Heart right ventricle (tissue), 16 donors: ENCODE measurements around the gene PARD6G. TPM values are rescaled to one million over a fixed set of nuclear protein-coding genes. Genes with fewer than 3 reads are reported as not detected.

ENCODE experiments used
- ATAC-seq, 8 donors: fragments of 200-7000 bp; cut with Tn5 transposase; one replicate each; pipeline ENCODE4 v1.9.1; 2020; ENCODE audit warnings: mild to moderate bottlenecking in 8 of 8, moderate library complexity in 8 of 8, moderate number of reproducible peaks in 1 of 8
- DNase-seq, 2 donors: peaks; one replicate each; pipeline ENCODE4 v3.0.0-alpha.2; 2020
- H3K27ac ChIP-seq, 10 donors: fragments of 200-600 bp; sonication (generic) in 2 of 10; one replicate each; pipeline versions ENCODE4 v1.5.0 to v1.8.0; 2020 to 2022; ENCODE audit warnings: mild to moderate bottlenecking in 3 of 10
- H3K27me3 ChIP-seq, 7 donors: fragments of 200-600 bp; one replicate each; pipeline ENCODE4 v1.8.0; 2021 to 2022; ENCODE audit warnings: mild to moderate bottlenecking in 2 of 7
- H3K36me3 ChIP-seq, 9 donors: fragments of 200-600 bp; sonication (generic) in 1 of 9; one replicate each; pipeline versions ENCODE4 v1.5.0 to v1.8.0; 2020 to 2022; ENCODE audit warnings: mild to moderate bottlenecking in 2 of 9
- H3K4me1 ChIP-seq, 9 donors: fragments of 200-600 bp; sonication (generic) in 1 of 9; one replicate each; pipeline versions ENCODE4 v1.5.0 to v1.8.0; 2020 to 2022; ENCODE audit warnings: mild to moderate bottlenecking in 4 of 9
- H3K4me3 ChIP-seq, 10 donors: fragments of 200-600 bp; sonication (generic) in 2 of 10; one replicate each; pipeline versions ENCODE4 v1.5.0 to v1.8.0; 2020 to 2022; ENCODE audit warnings: mild to moderate bottlenecking in 7 of 10, moderate library complexity in 2 of 10
- H3K9me3 ChIP-seq, 11 donors: fragments of 200-600 bp in 10 of 11; sonication (generic) in 2 of 11; one replicate each; pipeline versions ENCODE4 v1.5.0 to v1.8.0; 2013 to 2022; ENCODE audit warnings: mild to moderate bottlenecking in 2 of 11, control low read depth in 1 of 11, moderate library complexity in 1 of 11
- CTCF ChIP-seq, 9 donors: fragments of 200-600 bp; sonication (generic) in 2 of 9; IDR thresholded peaks; one replicate each; pipeline versions ENCODE4 v1.5.0 to v1.8.0; 2021 to 2022; ENCODE audit warnings: antibody characterized with exemption in 9 of 9, mild to moderate bottlenecking in 5 of 9, moderate library complexity in 1 of 9
- WGBS, 2 donors: extraction: QIAGEN DNeasy Blood & Tissue Kit; methylation state at CpG; one replicate each; pipeline ENCODE4 v1.1.7; 2013; ENCODE audit warnings: inconsistent platforms in 1 of 2; 5-methylcytosine and 5-hydroxymethylcytosine counted together
- intact Hi-C, 10 donors: fragments of 100-400 bp; cut with DNase I; formaldehyde crosslinking; loops; one replicate each; pipeline versions ENCODE4 v1.11.1 to v1.14.2; 2022
- polyA plus RNA-seq, 2 donors: library from polyadenylated mRNA; stranded (reverse); fragments of 200-250 nt; gene quantifications; one replicate each; pipeline ENCODE4 v1.2.3, GENCODE V29; 2013
- total RNA-seq, 10 donors: library from RNA; stranded (reverse); fragmentation: NEBNext Ultra II Directional in 3 of 10; extraction: Animal tissue kit (Norgen Biotek cat#: 25700) in 3 of 10; gene quantifications; one replicate each; pipeline versions ENCODE4 v1.2.1 to v1.2.4, GENCODE V29; 2021 to 2023
- donor health status: Arrhythmogenic right ventricular cardiomyopathy.
- donor health status: ischemic (EF 13 %, LVEDD 7.1; RV severe dilation, severe dysfunction).
- donor health status: healthy with polysubstance abuse.
- donor health status: DM: no; HTN: yes; CAD: no.
- donor health status: DM: no; HTN: no; CAD: no.
- donor health status: ischemic (EF 25% LVEDD 6.9; RV normal size, moderate dysfunction).
- donor health status: ischemic (EF 25% LVEDD 5.7; RV mildly dilated, moderate dysfunction).
- donor health status: healthy.
- donor health status: DM: yes; HTN: yes; CAD: no.
- donor health status: Ischemic cardiomyopathy.
- donor health status: ischemic (EF 35%, LVEDD 5.7; RV mildly dilated, moderate dysfunction).
- donor health status: nonischemic (EF 11% LVEDD 7.7; RV severe dilation, severe dysfunction).
- donor health status: DM: yes; HTN: yes; CAD: no.
- donor health status: PGD.
- donor health status: ischemic (EF 29% LVEDD 5.4; RV normal size, mild dysfunction).
- donor health status: nonischemic (EF 23%, LVEDD 6.1; RV moderate dilation, normal function).

The PARD6G gene
- total and polyA plus RNA-seq, 12 donors: 0.77 to 3.8 (median 2.6) TPM

- H3K27ac ChIP-seq: no peak overlapping the region
- H3K4me1 ChIP-seq: no peaks in the 10 kb centered on the region
- H3K36me3 ChIP-seq: peaks cover 0 to 83% (median 36%) of the 10 kb centered on the region in 9 donors
- no peaks in the 10 kb centered on the region for H3K27me3 ChIP-seq
- no peak for ATAC-seq
- H3K9me3 ChIP-seq: no peaks in the 10 kb centered on the region
- WGBS, 2 donors: 91 to 93% methylated on average over 12 of the region's 12 CpGs
- TF ChIP-seq CTCF (IDR thresholded peaks at IDR 0.05): no peak
- DNase-seq: no peak
- no peak overlapping the region for H3K4me3 ChIP-seq
- intact Hi-C loops: no loop called here
Measured at GRCh38 chr18:80137976-80138375, 109.3 kb downstream of the PARD6G start.

- Histone ChIP-seq H3K9me3 (no peaks in the 10 kb centered on the region), H3K4me1 (no peaks in the 10 kb centered on the region), H3K27ac (no peak overlapping the region), H3K4me3 (no peak overlapping the region), H3K36me3 (peaks cover 0 to 88% (median 36%) of the 10 kb centered on the region in 9 donors), H3K27me3 (no peaks in the 10 kb centered on the region)
- ATAC-seq (no peak), DNase-seq (no peak)
- 94 to 96% methylated on average over 14 of the region's 14 CpGs for WGBS, 2 donors
- no peak for TF ChIP-seq CTCF (IDR thresholded peaks at IDR 0.05)
- intact Hi-C loops: no loop called here
Measured at GRCh38 chr18:80137137-80137536, 110.2 kb downstream of the PARD6G start.

- Histone ChIP-seq H3K36me3 (peaks cover 0 to 92% (median 36%) of the 10 kb centered on the region in 9 donors), H3K9me3 (no peaks in the 10 kb centered on the region), H3K27ac (no peak overlapping the region), H3K27me3 (no peaks in the 10 kb centered on the region), H3K4me1 (no peaks in the 10 kb centered on the region), H3K4me3 (no peak overlapping the region)
- intact Hi-C loops: no loop called here
- ATAC-seq (peak in 2 of 8 donors; percentile 14 to 28), DNase-seq (no peak)
- TF ChIP-seq CTCF (IDR thresholded peaks at IDR 0.05): no peak
- 86 to 94% methylated on average over 8 of the region's 8 CpGs for WGBS, 2 donors
Measured at GRCh38 chr18:80136679-80137078, 110.6 kb downstream of the PARD6G start.

GRCh38 chr18:80135136-80135535 lies 112.2 kb downstream of the PARD6G start:
- TF ChIP-seq CTCF (IDR thresholded peaks at IDR 0.05): no peak
- intact Hi-C loops: no loop called here
- ATAC-seq: no peak
- peaks cover 0 to 81% (median 36%) of the 10 kb centered on the region in 9 donors for H3K36me3 ChIP-seq
- no peak for DNase-seq
- H3K27me3 ChIP-seq: no peaks in the 10 kb centered on the region
- H3K27ac ChIP-seq: no peak overlapping the region
- H3K9me3 ChIP-seq: no peaks in the 10 kb centered on the region
- WGBS, 2 donors: 98 to 100% methylated on average over 1 of the region's 1 CpG
- H3K4me3 ChIP-seq: no peak overlapping the region
- no peaks in the 10 kb centered on the region for H3K4me1 ChIP-seq
